ENCODE measurements around the gene SSTR4.

DNA sequence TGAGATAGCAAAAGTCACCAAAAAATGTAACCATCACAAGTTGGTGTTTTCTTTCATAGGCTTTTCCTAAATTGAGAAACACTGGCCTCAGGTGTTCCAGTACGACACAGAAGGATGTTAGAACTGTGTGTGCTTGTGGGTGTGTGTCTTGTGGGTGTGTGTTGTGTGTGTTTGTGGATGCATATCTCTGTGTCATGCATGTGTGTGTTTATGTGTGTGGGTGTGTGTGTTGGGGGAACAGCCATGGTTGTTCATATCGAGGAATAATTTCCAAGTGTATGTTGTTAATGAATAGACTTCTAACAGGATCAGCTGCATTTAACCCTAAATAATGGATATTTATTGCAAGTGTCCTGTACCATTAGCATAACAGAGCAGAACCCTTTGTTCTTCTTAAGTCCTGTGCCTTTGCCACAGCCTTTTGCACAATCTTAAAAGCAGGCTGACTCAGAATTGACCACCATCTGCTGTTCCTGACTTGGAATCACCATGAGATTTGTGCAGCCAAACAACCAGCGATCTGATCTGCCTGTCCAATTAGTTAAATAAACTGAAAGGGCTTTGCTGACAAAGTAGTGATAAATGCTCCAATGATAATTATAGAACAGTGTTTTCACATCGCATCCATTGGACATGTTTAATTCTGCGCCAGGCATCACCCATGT lies 43.4 kb downstream of the SSTR4 start:
- TF ChIP-seq TCF7L2 (IDR thresholded peaks at IDR 0.05; ENCODE audit: low read depth, low read length): no peak
- TF ChIP-seq, protein P1, sequence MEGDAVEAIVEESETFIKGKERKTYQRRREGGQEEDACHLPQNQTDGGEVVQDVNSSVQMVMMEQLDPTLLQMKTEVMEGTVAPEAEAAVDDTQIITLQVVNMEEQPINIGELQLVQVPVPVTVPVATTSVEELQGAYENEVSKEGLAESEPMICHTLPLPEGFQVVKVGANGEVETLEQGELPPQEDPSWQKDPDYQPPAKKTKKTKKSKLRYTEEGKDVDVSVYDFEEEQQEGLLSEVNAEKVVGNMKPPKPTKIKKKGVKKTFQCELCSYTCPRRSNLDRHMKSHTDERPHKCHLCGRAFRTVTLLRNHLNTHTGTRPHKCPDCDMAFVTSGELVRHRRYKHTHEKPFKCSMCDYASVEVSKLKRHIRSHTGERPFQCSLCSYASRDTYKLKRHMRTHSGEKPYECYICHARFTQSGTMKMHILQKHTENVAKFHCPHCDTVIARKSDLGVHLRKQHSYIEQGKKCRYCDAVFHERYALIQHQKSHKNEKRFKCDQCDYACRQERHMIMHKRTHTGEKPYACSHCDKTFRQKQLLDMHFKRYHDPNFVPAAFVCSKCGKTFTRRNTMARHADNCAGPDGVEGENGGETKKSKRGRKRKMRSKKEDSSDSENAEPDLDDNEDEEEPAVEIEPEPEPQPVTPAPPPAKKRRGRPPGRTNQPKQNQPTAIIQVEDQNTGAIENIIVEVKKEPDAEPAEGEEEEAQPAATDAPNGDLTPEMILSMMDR (IDR thresholded peaks at IDR 0.05): no peak

Measured in Panc1 (cell line).